ENCODE measurements around the gene TTC7B.

Gene TTC7B

GRCh38 chr14:90567991-90568390, 248.2 kb downstream of the TTC7B start:
- no peak for TF ChIP-seq CTCF (conservative IDR thresholded peaks at IDR 0.05)
- TF ChIP-seq ZFX (IDR thresholded peaks at IDR 0.05) = no peak
- H3K27ac ChIP-seq = no peak overlapping the region

GRCh38 chr14:90567191-90567590, 249.0 kb downstream of the TTC7B start:
- no peak overlapping the region for H3K27ac ChIP-seq
- no peak for TF ChIP-seq ZFX (IDR thresholded peaks at IDR 0.05)
- TF ChIP-seq CTCF (conservative IDR thresholded peaks at IDR 0.05) = no peak

GRCh38 chr14:90566481-90566880, 249.7 kb downstream of the TTC7B start:
- no peak overlapping the region for H3K27ac ChIP-seq
- TF ChIP-seq CTCF (conservative IDR thresholded peaks at IDR 0.05) (no peak), ZFX (IDR thresholded peaks at IDR 0.05) (no peak)

GRCh38 chr14:90564496-90564895, 251.7 kb downstream of the TTC7B start:
- TF ChIP-seq CTCF (conservative IDR thresholded peaks at IDR 0.05) (no peak), ZFX (IDR thresholded peaks at IDR 0.05) (no peak)
- H3K27ac ChIP-seq = no peak overlapping the region

- no peak for TF ChIP-seq CTCF (conservative IDR thresholded peaks at IDR 0.05)
Measured at GRCh38 chr14:90562652-90563051, 253.6 kb downstream of the TTC7B start.

GRCh38 chr14:90561920-90562319, 254.3 kb downstream of the TTC7B start:
- TF ChIP-seq ZFX (IDR thresholded peaks at IDR 0.05) (no peak), CTCF (conservative IDR thresholded peaks at IDR 0.05) (no peak)
- H3K27ac ChIP-seq = no peak overlapping the region

More at GRCh38 chr14:90562652-90563051, 253.6 kb downstream of the TTC7B start:
- no peak overlapping the region for H3K27ac ChIP-seq

GRCh38 chr14:90560991-90561390, 255.2 kb downstream of the TTC7B start:
- H3K27ac ChIP-seq = no peak overlapping the region
- TF ChIP-seq CTCF (conservative IDR thresholded peaks at IDR 0.05) = no peak
- no peak for TF ChIP-seq ZFX (IDR thresholded peaks at IDR 0.05)

Data from C4-2B (cell line).